ENCODE data around the gene RNF149.
"Not testable (repeated sequence)": the region's sequence is repeated elsewhere in the genome, so short reads cannot be mapped to it uniquely, and the experiment has no call there.

Gene RNF149

GRCh38 chr2:101253013-101253702 is 55.3 kb downstream of the RNF149 start:
- DNase-seq, result peak; percentile 73

- DNase-seq, result peak; percentile 99
Observed at GRCh38 chr2:101252408-101253012, 56.0 kb downstream of the RNF149 start, which contains the start of gene CNOT11. Gene CNOT11, plus strand, starts transcription at chr2:101252886. Its CDS starts 79 bp downstream, at chr2:101252965.

- peak; percentile 32 for DNase-seq
Observed at GRCh38 chr2:101251844-101252407, 56.6 kb downstream of the RNF149 start.

- DNase-seq, result not testable (repeated sequence)
Observed at GRCh38 chr2:101251246-101251781, 57.2 kb downstream of the RNF149 start.

GRCh38 chr2:101249826-101250225 is 58.7 kb downstream of the RNF149 start:
- no peak for DNase-seq

- not testable (repeated sequence) for DNase-seq
Observed at GRCh38 chr2:101248756-101249155, 59.7 kb downstream of the RNF149 start.

- not testable (repeated sequence) for DNase-seq
Observed at GRCh38 chr2:101245468-101245867, 63.0 kb downstream of the RNF149 start.

GRCh38 chr2:101244899-101245298 is 63.6 kb downstream of the RNF149 start:
- DNase-seq, result not testable (repeated sequence)

- DNase-seq, result not testable (repeated sequence)
Observed at GRCh38 chr2:101244373-101244772, 64.1 kb downstream of the RNF149 start.

GRCh38 chr2:101241158-101241557 is 67.3 kb downstream of the RNF149 start:
- no peak for DNase-seq

GRCh38 chr2:101240694-101241093 is 67.8 kb downstream of the RNF149 start:
- DNase-seq, result not testable (repeated sequence)

- not testable (repeated sequence) for DNase-seq
Observed at GRCh38 chr2:101239760-101240118, 68.8 kb downstream of the RNF149 start.

- no peak for DNase-seq
Observed at GRCh38 chr2:101238930-101239759, 69.4 kb downstream of the RNF149 start.

- not testable (repeated sequence) for DNase-seq
Observed at GRCh38 chr2:101237944-101238343, 70.6 kb downstream of the RNF149 start.

- DNase-seq, result not testable (repeated sequence)
Observed at GRCh38 chr2:101235956-101236355, 72.5 kb downstream of the RNF149 start.

GRCh38 chr2:101234169-101234938 is 74.1 kb downstream of the RNF149 start:
- no peak for DNase-seq

GRCh38 chr2:101232770-101233169 is 75.7 kb downstream of the RNF149 start:
- no peak for DNase-seq

GRCh38 chr2:101231937-101232730 is 76.4 kb downstream of the RNF149 start:
- no peak for DNase-seq

GRCh38 chr2:101231240-101231639 is 77.3 kb downstream of the RNF149 start:
- DNase-seq, result no peak

GRCh38 chr2:101230541-101231001 is 77.9 kb downstream of the RNF149 start:
- DNase-seq, result no peak
